Measurements from ENCODE around the gene PURB. TPM values are rescaled to one million over a fixed set of nuclear protein-coding genes. Genes with fewer than 3 reads are reported as not detected.

The PURB gene
- polyA plus RNA-seq, 1 of the 3 experiments (the other 2 are of a cell fraction) = 4.8 TPM

DNA sequence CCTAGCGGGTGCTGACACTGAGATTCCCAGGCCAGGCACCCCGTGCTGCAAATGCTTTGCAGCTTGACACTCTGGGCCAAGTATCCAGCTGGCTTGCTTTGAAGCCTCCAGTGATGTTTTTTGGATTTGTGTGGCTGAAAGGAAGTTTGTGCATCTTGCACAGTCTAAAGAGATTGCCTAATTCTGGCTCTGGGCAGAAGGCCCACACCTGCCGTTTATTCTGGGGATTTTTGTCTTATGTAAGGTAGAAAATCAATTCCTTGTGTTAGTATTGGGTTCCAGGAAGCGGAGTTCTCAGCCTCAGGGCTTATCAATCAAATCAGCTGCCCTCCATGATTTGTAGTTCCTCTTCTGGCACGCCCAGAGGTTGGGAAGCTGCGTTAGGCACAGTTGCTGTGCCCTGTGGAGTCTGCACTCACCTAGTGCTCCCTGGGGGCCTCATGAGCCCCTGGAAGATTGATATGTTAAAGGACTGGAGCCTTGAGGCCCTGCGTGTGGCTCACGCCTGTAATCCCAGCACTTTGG is 8.4 kb upstream of the PURB start:
- Histone ChIP-seq H3K27me3 (ENCODE audit: insufficient read depth) (no peaks in the 10 kb centered on the region), H3K79me2 (ENCODE audit: insufficient read depth) (peaks cover 8% of the 10 kb centered on the region; the same call in 1 of the 2 replicates), H3K36me3 (replicated peaks in 1 of 2; ENCODE audit: control insufficient read depth in 1 of 2, insufficient read depth in 2 of 2, low read length in 1 of 2) (no peaks in the 10 kb centered on the region), H4K20me1 (ENCODE audit: insufficient read depth) (no peaks in the 10 kb centered on the region), H3K4me1 (ENCODE audit: control insufficient read depth in 1 of 2, insufficient read depth in 2 of 2, low read depth in 1 of 2, low read length in 1 of 2) (no peaks in the 10 kb centered on the region; a peak in 1 of 4 replicates), H3K27ac (ENCODE audit: low read depth in 2 of 2, low read length in 1 of 2) (no peak overlapping the region), H3K4me2 (no peak overlapping the region), H3F3A (replicated peaks; ENCODE audit: insufficient read depth) (peaks cover 10% of the 10 kb centered on the region), H3K9ac (no peak overlapping the region), H3K4me3 (ENCODE audit: low read depth in 2 of 2, low read length in 1 of 2) (no peak overlapping the region), H3K9me3 (no peaks in the 10 kb centered on the region), H2AFZ (ENCODE audit: low read depth) (no peak overlapping the region), H3K9me2 (no peaks in the 10 kb centered on the region)
- TF ChIP-seq RAD21 (IDR thresholded peaks at IDR 0.05; ENCODE audit: low read length) = no peak
- TF ChIP-seq, protein P1, sequence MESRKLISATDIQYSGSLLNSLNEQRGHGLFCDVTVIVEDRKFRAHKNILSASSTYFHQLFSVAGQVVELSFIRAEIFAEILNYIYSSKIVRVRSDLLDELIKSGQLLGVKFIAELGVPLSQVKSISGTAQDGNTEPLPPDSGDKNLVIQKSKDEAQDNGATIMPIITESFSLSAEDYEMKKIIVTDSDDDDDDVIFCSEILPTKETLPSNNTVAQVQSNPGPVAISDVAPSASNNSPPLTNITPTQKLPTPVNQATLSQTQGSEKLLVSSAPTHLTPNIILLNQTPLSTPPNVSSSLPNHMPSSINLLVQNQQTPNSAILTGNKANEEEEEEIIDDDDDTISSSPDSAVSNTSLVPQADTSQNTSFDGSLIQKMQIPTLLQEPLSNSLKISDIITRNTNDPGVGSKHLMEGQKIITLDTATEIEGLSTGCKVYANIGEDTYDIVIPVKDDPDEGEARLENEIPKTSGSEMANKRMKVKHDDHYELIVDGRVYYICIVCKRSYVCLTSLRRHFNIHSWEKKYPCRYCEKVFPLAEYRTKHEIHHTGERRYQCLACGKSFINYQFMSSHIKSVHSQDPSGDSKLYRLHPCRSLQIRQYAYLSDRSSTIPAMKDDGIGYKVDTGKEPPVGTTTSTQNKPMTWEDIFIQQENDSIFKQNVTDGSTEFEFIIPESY (IDR thresholded peaks at IDR 0.05; ENCODE audit: borderline replicate concordance, low read depth) = no peak
- TF ChIP-seq TAF1 (IDR thresholded peaks at IDR 0.05; ENCODE audit: borderline replicate concordance, low read depth, low read length) = no peak
- no peak for TF ChIP-seq EP300 (IDR thresholded peaks at IDR 0.05; ENCODE audit: borderline replicate concordance in 1 of 2, low read depth in 1 of 2, low read length in 1 of 2)
- TF ChIP-seq YY1 (IDR thresholded peaks at IDR 0.05; ENCODE audit: low read depth) = no peak
- no peak for TF ChIP-seq JUND (IDR thresholded peaks at IDR 0.05)
- TF ChIP-seq MXI1 (IDR thresholded peaks at IDR 0.05; ENCODE audit: low read depth, low read length) = no peak
- TF ChIP-seq TCF12 (IDR thresholded peaks at IDR 0.05) = no peak
- no peak for TF ChIP-seq EZH2phosphoT487 (IDR thresholded peaks at IDR 0.05; ENCODE audit: borderline replicate concordance, low read depth)
- TF ChIP-seq, protein P2, sequence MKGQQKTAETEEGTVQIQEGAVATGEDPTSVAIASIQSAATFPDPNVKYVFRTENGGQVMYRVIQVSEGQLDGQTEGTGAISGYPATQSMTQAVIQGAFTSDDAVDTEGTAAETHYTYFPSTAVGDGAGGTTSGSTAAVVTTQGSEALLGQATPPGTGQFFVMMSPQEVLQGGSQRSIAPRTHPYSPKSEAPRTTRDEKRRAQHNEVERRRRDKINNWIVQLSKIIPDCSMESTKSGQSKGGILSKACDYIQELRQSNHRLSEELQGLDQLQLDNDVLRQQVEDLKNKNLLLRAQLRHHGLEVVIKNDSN (IDR thresholded peaks at IDR 0.05; ENCODE audit: borderline replicate concordance, low read depth) = no peak
- no peak for TF ChIP-seq RXRA (IDR thresholded peaks at IDR 0.05; ENCODE audit: borderline replicate concordance, low read depth)
- no peak for TF ChIP-seq SIN3A (IDR thresholded peaks at IDR 0.05; ENCODE audit: borderline replicate concordance, low read depth, low read length)
- TF ChIP-seq, protein P3, sequence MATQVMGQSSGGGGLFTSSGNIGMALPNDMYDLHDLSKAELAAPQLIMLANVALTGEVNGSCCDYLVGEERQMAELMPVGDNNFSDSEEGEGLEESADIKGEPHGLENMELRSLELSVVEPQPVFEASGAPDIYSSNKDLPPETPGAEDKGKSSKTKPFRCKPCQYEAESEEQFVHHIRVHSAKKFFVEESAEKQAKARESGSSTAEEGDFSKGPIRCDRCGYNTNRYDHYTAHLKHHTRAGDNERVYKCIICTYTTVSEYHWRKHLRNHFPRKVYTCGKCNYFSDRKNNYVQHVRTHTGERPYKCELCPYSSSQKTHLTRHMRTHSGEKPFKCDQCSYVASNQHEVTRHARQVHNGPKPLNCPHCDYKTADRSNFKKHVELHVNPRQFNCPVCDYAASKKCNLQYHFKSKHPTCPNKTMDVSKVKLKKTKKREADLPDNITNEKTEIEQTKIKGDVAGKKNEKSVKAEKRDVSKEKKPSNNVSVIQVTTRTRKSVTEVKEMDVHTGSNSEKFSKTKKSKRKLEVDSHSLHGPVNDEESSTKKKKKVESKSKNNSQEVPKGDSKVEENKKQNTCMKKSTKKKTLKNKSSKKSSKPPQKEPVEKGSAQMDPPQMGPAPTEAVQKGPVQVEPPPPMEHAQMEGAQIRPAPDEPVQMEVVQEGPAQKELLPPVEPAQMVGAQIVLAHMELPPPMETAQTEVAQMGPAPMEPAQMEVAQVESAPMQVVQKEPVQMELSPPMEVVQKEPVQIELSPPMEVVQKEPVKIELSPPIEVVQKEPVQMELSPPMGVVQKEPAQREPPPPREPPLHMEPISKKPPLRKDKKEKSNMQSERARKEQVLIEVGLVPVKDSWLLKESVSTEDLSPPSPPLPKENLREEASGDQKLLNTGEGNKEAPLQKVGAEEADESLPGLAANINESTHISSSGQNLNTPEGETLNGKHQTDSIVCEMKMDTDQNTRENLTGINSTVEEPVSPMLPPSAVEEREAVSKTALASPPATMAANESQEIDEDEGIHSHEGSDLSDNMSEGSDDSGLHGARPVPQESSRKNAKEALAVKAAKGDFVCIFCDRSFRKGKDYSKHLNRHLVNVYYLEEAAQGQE (IDR thresholded peaks at IDR 0.05; ENCODE audit: low read depth, low read length) = no peak
- no peak for TF ChIP-seq MEF2A (IDR thresholded peaks at IDR 0.05; ENCODE audit: borderline replicate concordance, low read depth)
- TF ChIP-seq, protein P4, sequence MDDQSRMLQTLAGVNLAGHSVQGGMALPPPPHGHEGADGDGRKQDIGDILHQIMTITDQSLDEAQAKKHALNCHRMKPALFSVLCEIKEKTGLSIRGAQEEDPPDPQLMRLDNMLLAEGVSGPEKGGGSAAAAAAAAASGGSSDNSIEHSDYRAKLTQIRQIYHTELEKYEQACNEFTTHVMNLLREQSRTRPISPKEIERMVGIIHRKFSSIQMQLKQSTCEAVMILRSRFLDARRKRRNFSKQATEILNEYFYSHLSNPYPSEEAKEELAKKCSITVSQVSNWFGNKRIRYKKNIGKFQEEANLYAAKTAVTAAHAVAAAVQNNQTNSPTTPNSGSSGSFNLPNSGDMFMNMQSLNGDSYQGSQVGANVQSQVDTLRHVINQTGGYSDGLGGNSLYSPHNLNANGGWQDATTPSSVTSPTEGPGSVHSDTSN (IDR thresholded peaks at IDR 0.05) = no peak
- DNase-seq = no peak
- POLR2A ChIA-PET = no interaction called here
- CTCF ChIA-PET = interaction anchor here (0.7 to 3.0 kb wide), 3 partner anchors 23 to 37 kb away, joined by 3 to 10 read pairs (median 4); no protein-coding TSS in a partner anchor
- 71% methylated on average over 8 of the region's 8 CpGs for WGBS (ENCODE audit: low lambda C conversion rate)

Measured in SK-N-SH (cell line).